Activated CD4-positive, alpha-beta T cell treated with anti-CD3 and anti-CD28 coated beads for 36 hours (primary cell): Measurements from ENCODE around the gene SERGEF. TPM values are rescaled to one million over a fixed set of nuclear protein-coding genes. Genes with fewer than 3 reads are reported as not detected.
"Not testable (repeated sequence)": the region's sequence is repeated elsewhere in the genome, so short reads cannot be mapped to it uniquely, and the experiment has no call there.

Source experiments
- ATAC-seq: fragments of 200-7000 bp; cut with Tn5 transposase; one replicate; pipeline ENCODE4 v1.10.0; 2021; ENCODE audit warnings: mild to moderate bottlenecking, moderate library complexity
- CTCF ChIA-PET: fragments of 350-600 bp; sonication (Branson Sonifier 250); formaldehyde crosslinking; loops from one replicate; lab custom pipeline; 2021; ENCODE audit warnings: antibody characterized with exemption; lab: Charles Lee
- POLR2A ChIA-PET: fragments of 350-600 bp; sonication (Branson Sonifier 250); formaldehyde crosslinking; loops from one replicate; lab custom pipeline; 2021; ENCODE audit warnings: antibody characterized with exemption, inconsistent platforms; lab: Charles Lee
- DNase-seq: peaks from one replicate; pipeline ENCODE4 v3.0.0-alpha.2; 2020
- H3K27ac Mint-ChIP-seq: one replicate; pipeline ENCODE4 v1.8.0; 2021; ENCODE audit warnings: mixed read lengths
- H3K27me3 Mint-ChIP-seq: one replicate; pipeline ENCODE4 v1.8.0; 2021; ENCODE audit warnings: mixed read lengths
- H3K36me3 Mint-ChIP-seq: one replicate; pipeline ENCODE4 v1.8.0; 2021; ENCODE audit warnings: low read depth, mixed read lengths
- H3K4me1 Mint-ChIP-seq: one replicate; pipeline ENCODE4 v1.8.0; 2021; ENCODE audit warnings: mixed read lengths
- H3K4me3 Mint-ChIP-seq: one replicate; pipeline ENCODE4 v1.8.0; 2021; ENCODE audit warnings: mild to moderate bottlenecking, moderate library complexity, mixed read lengths
- H3K9me3 Mint-ChIP-seq: one replicate; pipeline ENCODE4 v1.8.0; 2021; ENCODE audit warnings: low read depth, mixed read lengths
- intact Hi-C, 2 experiments: fragments of 100-400 bp; cut with DNase I in 1 of 2; cut with micrococcal nuclease in 1 of 2; formaldehyde crosslinking; loops; one replicate each; pipeline versions ENCODE4 v1.14.2 to v1.15.1; 2022 to 2024; cut with DNase I, micrococcal nuclease
- total RNA-seq, 2 experiments: library from RNA; stranded (reverse); gene quantifications; one replicate each; pipeline ENCODE4 v1.2.3, GENCODE V29; 2021

Gene SERGEF
- total RNA-seq, 2 experiments from 2014 or later: 47.5 to 57.5 TPM

GRCh38 chr11:18000760-18001159, 12.1 kb downstream of the SERGEF start:
- Mint-ChIP-seq H3K4me1 (no peaks in the 10 kb centered on the region), H3K9me3 (no peaks in the 10 kb centered on the region), H3K27me3 (no peaks in the 10 kb centered on the region), H3K4me3 (no peak overlapping the region), H3K36me3 (peaks cover 40% of the 10 kb centered on the region), H3K27ac (no peak overlapping the region)
- ATAC-seq (no peak), DNase-seq (no peak)
- ChIA-PET CTCF (interaction anchor here (0.5 to 1.4 kb wide), 6 partner anchors 10 to 378 kb away, joined by 3 to 4 read pairs (median 3); no protein-coding TSS in a partner anchor), POLR2A (no interaction called here)
- intact Hi-C loops: no loop called here

- CTCF ChIA-PET: interaction anchor here (0.5 to 0.9 kb wide), 4 partner anchors 17 to 583 kb away, joined by 3 read pairs; no protein-coding TSS in a partner anchor
- H3K4me3 Mint-ChIP-seq, H3K27ac Mint-ChIP-seq, DNase-seq, intact Hi-C loops, H3K4me1 Mint-ChIP-seq, H3K9me3 Mint-ChIP-seq, ATAC-seq, H3K27me3 Mint-ChIP-seq, POLR2A ChIA-PET: not testable (repeated sequence)
- peaks cover 33% of the 10 kb centered on the region for H3K36me3 Mint-ChIP-seq
These were observed 12.7 kb downstream of the SERGEF start for GRCh38 chr11:18000128-18000527.

GRCh38 chr11:17992916-17993315, 19.9 kb downstream of the SERGEF start:
- Mint-ChIP-seq H3K4me3 (no peak overlapping the region), H3K27ac (no peak overlapping the region), H3K9me3 (no peaks in the 10 kb centered on the region), H3K36me3 (peaks cover 21% of the 10 kb centered on the region), H3K27me3 (no peaks in the 10 kb centered on the region), H3K4me1 (no peaks in the 10 kb centered on the region)
- POLR2A ChIA-PET: no interaction called here
- intact Hi-C loops: loop anchor here in 1 of 2 experiments (5.0 kb wide), 1 partner anchor 209 kb away; no protein-coding TSS in a partner anchor
- CTCF ChIA-PET: interaction anchor here (0.8 to 9.2 kb wide), 6 partner anchors 14 to 516 kb away, joined by 3 to 97 read pairs (median 4); partner anchors contain the start of gene SAAL1
- no peak for ATAC-seq
- no peak for DNase-seq

- ATAC-seq (peak; percentile 78), DNase-seq (peak; percentile 63)
- CTCF ChIA-PET: interaction anchor here (0.5 to 9.2 kb wide), 13 partner anchors 13 to 660 kb away, joined by 3 to 97 read pairs (median 4); partner anchors contain the start of gene SAAL1
- H3K27ac Mint-ChIP-seq: no peak overlapping the region
- H3K4me1 Mint-ChIP-seq: no peaks in the 10 kb centered on the region
- H3K4me3 Mint-ChIP-seq: no peak overlapping the region
- no peaks in the 10 kb centered on the region for H3K27me3 Mint-ChIP-seq
- intact Hi-C loops: loop anchor here (1.0 to 5.0 kb wide), 2 partner anchors 114 to 210 kb away; partner anchors contain the start of gene SAAL1 (in 2 of the 2)
- H3K36me3 Mint-ChIP-seq: peaks cover 28% of the 10 kb centered on the region
- H3K9me3 Mint-ChIP-seq: no peaks in the 10 kb centered on the region
- POLR2A ChIA-PET: no interaction called here
These were observed 20.9 kb downstream of the SERGEF start for GRCh38 chr11:17991783-17992433.

- Mint-ChIP-seq H3K27me3 (no peaks in the 10 kb centered on the region), H3K4me1 (no peaks in the 10 kb centered on the region), H3K27ac (no peak overlapping the region), H3K9me3 (no peaks in the 10 kb centered on the region), H3K4me3 (no peak overlapping the region), H3K36me3 (peaks cover 37% of the 10 kb centered on the region)
- ATAC-seq: no peak
- CTCF ChIA-PET: interaction anchor here (0.7 to 9.2 kb wide), 8 partner anchors 10 to 751 kb away, joined by 3 to 97 read pairs (median 4); no protein-coding TSS in a partner anchor
- intact Hi-C loops: no loop called here
- no peak for DNase-seq
- POLR2A ChIA-PET: no interaction called here
These were observed 23.5 kb downstream of the SERGEF start for GRCh38 chr11:17989306-17989705.

- ChIA-PET POLR2A (no interaction called here), CTCF (interaction anchor here (0.6 to 9.2 kb wide), 7 partner anchors 9 to 222 kb away, joined by 3 to 97 read pairs (median 4); no protein-coding TSS in a partner anchor)
- ATAC-seq (no peak), DNase-seq (no peak)
- Mint-ChIP-seq H3K27ac (no peak overlapping the region), H3K4me1 (no peaks in the 10 kb centered on the region), H3K4me3 (no peak overlapping the region), H3K9me3 (no peaks in the 10 kb centered on the region), H3K27me3 (no peaks in the 10 kb centered on the region), H3K36me3 (peaks cover 46% of the 10 kb centered on the region)
- intact Hi-C loops: no loop called here
These were observed 24.4 kb downstream of the SERGEF start for GRCh38 chr11:17988465-17988864.

- ChIA-PET CTCF (interaction anchor here (0.6 to 9.2 kb wide), 4 partner anchors 9 to 221 kb away, joined by 3 to 97 read pairs (median 4); no protein-coding TSS in a partner anchor), POLR2A (no interaction called here)
- intact Hi-C loops: no loop called here
- H3K4me3 Mint-ChIP-seq: no peak overlapping the region
- H3K27ac Mint-ChIP-seq: no peak overlapping the region
- H3K4me1 Mint-ChIP-seq: no peaks in the 10 kb centered on the region
- no peak for DNase-seq
- H3K27me3 Mint-ChIP-seq: no peaks in the 10 kb centered on the region
- no peak for ATAC-seq
- H3K36me3 Mint-ChIP-seq: peaks cover 49% of the 10 kb centered on the region
- H3K9me3 Mint-ChIP-seq: no peaks in the 10 kb centered on the region
These were observed 25.0 kb downstream of the SERGEF start for GRCh38 chr11:17987826-17988225.

- Mint-ChIP-seq H3K4me3 (no peak overlapping the region), H3K27me3 (no peaks in the 10 kb centered on the region), H3K9me3 (no peaks in the 10 kb centered on the region), H3K36me3 (peaks cover 52% of the 10 kb centered on the region), H3K27ac (no peak overlapping the region), H3K4me1 (no peaks in the 10 kb centered on the region)
- CTCF ChIA-PET: interaction anchor here (0.6 to 9.2 kb wide), 5 partner anchors 8 to 361 kb away, joined by 3 to 97 read pairs (median 4); partner anchors contain the start of gene SAAL1
- no peak for ATAC-seq
- DNase-seq: no peak
- POLR2A ChIA-PET: no interaction called here
- intact Hi-C loops: no loop called here
These were observed 26.1 kb downstream of the SERGEF start for GRCh38 chr11:17986711-17987220.

- POLR2A ChIA-PET: no interaction called here
- no peaks in the 10 kb centered on the region for H3K9me3 Mint-ChIP-seq
- H3K27ac Mint-ChIP-seq: no peak overlapping the region
- DNase-seq (no peak), ATAC-seq (no peak)
- intact Hi-C loops: no loop called here
- no peak overlapping the region for H3K4me3 Mint-ChIP-seq
- no peaks in the 10 kb centered on the region for H3K4me1 Mint-ChIP-seq
- peaks cover 52% of the 10 kb centered on the region for H3K36me3 Mint-ChIP-seq
- no peaks in the 10 kb centered on the region for H3K27me3 Mint-ChIP-seq
- CTCF ChIA-PET: interaction anchor here (0.6 to 9.2 kb wide), 8 partner anchors 7 to 736 kb away, joined by 3 to 97 read pairs (median 4); partner anchors contain the start of gene SAAL1
These were observed 26.7 kb downstream of the SERGEF start for GRCh38 chr11:17986007-17986710.

GRCh38 chr11:17985517-17985916, 27.3 kb downstream of the SERGEF start:
- no peaks in the 10 kb centered on the region for H3K27me3 Mint-ChIP-seq
- ChIA-PET POLR2A (no interaction called here), CTCF (interaction anchor here (0.7 to 9.2 kb wide), 5 partner anchors 7 to 666 kb away, joined by 3 to 97 read pairs (median 4); partner anchors contain the start of gene SAAL1)
- intact Hi-C loops: no loop called here
- H3K36me3 Mint-ChIP-seq: peaks cover 52% of the 10 kb centered on the region
- no peak overlapping the region for H3K4me3 Mint-ChIP-seq
- H3K9me3 Mint-ChIP-seq: no peaks in the 10 kb centered on the region
- ATAC-seq: no peak
- H3K27ac Mint-ChIP-seq: no peak overlapping the region
- no peak for DNase-seq
- H3K4me1 Mint-ChIP-seq: no peaks in the 10 kb centered on the region

- POLR2A ChIA-PET: no interaction called here
- no peak for ATAC-seq
- DNase-seq: no peak
- Mint-ChIP-seq H3K27me3 (no peaks in the 10 kb centered on the region), H3K4me3 (no peak overlapping the region), H3K36me3 (peaks cover 55% of the 10 kb centered on the region), H3K27ac (no peak overlapping the region), H3K9me3 (no peaks in the 10 kb centered on the region), H3K4me1 (no peaks in the 10 kb centered on the region)
- CTCF ChIA-PET: interaction anchor here (0.6 to 9.4 kb wide), 3 partner anchors 6 to 14 kb away, joined by 4 to 97 read pairs (median 5); no protein-coding TSS in a partner anchor
- intact Hi-C loops: no loop called here
These were observed 29.3 kb downstream of the SERGEF start for GRCh38 chr11:17983569-17983968.
